Adrenal gland (tissue), 12 donors: ENCODE data around the gene SPOCK1. TPM values are rescaled to one million over a fixed set of nuclear protein-coding genes. Genes with fewer than 3 reads are reported as not detected.

Experiments used
- DNase-seq, 7 donors: peaks; one replicate each; pipeline ENCODE4 v3.0.0-alpha.2; 2019 to 2020
- H3K27ac ChIP-seq, 5 donors: fragments of 200-600 bp; sonication (generic) in 4 of 5; 1 replicate in 3 of 5; 2 replicates in 2 of 5; pipeline versions ENCODE4 v1.5.1 to v1.8.0; 2016 to 2020; ENCODE audit warnings: mild to moderate bottlenecking in 1 of 5
- H3K27me3 ChIP-seq: fragments of 200-600 bp; 2 replicates; pipeline ENCODE4 v1.8.0; 2021
- H3K36me3 ChIP-seq, 2 donors: fragments of 200-600 bp; replicated peaks in 1 of 2; 1 replicate in 1 of 2; 2 replicates in 1 of 2; pipeline versions ENCODE4 v1.5.1 to v1.8.0; 2018 to 2022
- H3K4me1 ChIP-seq, 2 donors: fragments of 200-600 bp; replicated peaks in 1 of 2; 1 replicate in 1 of 2; 2 replicates in 1 of 2; pipeline versions ENCODE4 v1.5.1 to v1.8.0; 2018 to 2021
- H3K4me3 ChIP-seq, 4 donors: fragments of 200-600 bp; sonication (generic) in 3 of 4; one replicate each; pipeline ENCODE4 v1.5.1; 2016 to 2018
- H3K9me3 ChIP-seq, 3 donors: fragments of 200-600 bp; sonication (generic) in 1 of 3; replicated peaks in 1 of 3; 1 replicate in 2 of 3; 2 replicates in 1 of 3; pipeline versions ENCODE4 v1.5.1 to v1.8.0; 2016 to 2021
- CTCF ChIP-seq, 6 experiments: fragments of 450-650 bp in 4 of 6; fragments of 200-600 bp in 2 of 6; sonication (generic) in 1 of 6; IDR thresholded peaks; 1 replicate in 5 of 6; 2 replicates in 1 of 6; pipeline versions ENCODE4 v1.5.1 to v1.8.0; 2016 to 2021; ENCODE audit warnings: antibody characterized with exemption in 6 of 6, mild to moderate bottlenecking in 2 of 6, moderate library complexity in 1 of 6
- POLR2A ChIP-seq, 2 donors: fragments of 450-650 bp; IDR thresholded peaks; one replicate each; pipeline ENCODE4 v1.6.1; 2017; ENCODE audit warnings: antibody characterized with exemption in 2 of 2, mild to moderate bottlenecking in 2 of 2, moderate library complexity in 1 of 2
- WGBS, 4 donors: extraction: QIAGEN DNeasy Blood & Tissue Kit in 2 of 4; methylation state at CpG; one replicate each; pipeline versions ENCODE4 v1.1.5 to v1.1.7; 2013 to 2017; 5-methylcytosine and 5-hydroxymethylcytosine counted together
- intact Hi-C, 2 donors: fragments of 100-400 bp; cut with DNase I; formaldehyde crosslinking; loops; one replicate each; pipeline versions ENCODE4 v1.14.1 to v1.15.0; 2022 to 2023
- polyA plus RNA-seq, 3 donors: library from polyadenylated mRNA; stranded (reverse); fragments of 200-250 nt in 2 of 3; fragments of 350-450 nt in 1 of 3; fragmentation: Illumina TruSeq in 1 of 3; extraction: RNeasy Lipid Tissue Mini Kit (QIAGEN cat#74804) in 1 of 3; gene quantifications; one replicate each; pipeline ENCODE4 v1.2.3, GENCODE V29; 2013 to 2014
- total RNA-seq, 9 donors: library from RNA; depleted of rRNA in 4 of 9; stranded (reverse); fragments of >200 nt in 4 of 9; fragments of 120-200 nt in 1 of 9; fragmentation: NEBNext Ultra II Directional in 1 of 9; extraction: Animal tissue kit (Norgen Biotek cat#: 25700) in 1 of 9; gene quantifications; one replicate each; pipeline versions ENCODE4 v1.1.0 to v1.2.4, GENCODE V29; 2013 to 2023
- donor health status: healthy with polysubstance abuse.
- donor health status: Bipolar disorder and iron deficiency.
- donor health status: DM: yes; HTN: yes; CAD: no.
- donor health status: DM: no; HTN: no; CAD: no.
- donor health status: DM: no; HTN: no; CAD: no.
- donor health status: DM: yes; HTN: yes; CAD: no.

The SPOCK1 gene
- total and polyA plus RNA-seq, 12 donors = 5.4 to 102 (median 55.6) TPM

GRCh38 chr5:137073189-137073588, 425.9 kb downstream of the SPOCK1 start:
- WGBS, 4 donors = 27 to 54% (median 38%) methylated on average over 3 of the region's 3 CpGs
- no peaks in the 10 kb centered on the region for H3K27me3 ChIP-seq
- no peaks in the 10 kb centered on the region for H3K9me3 ChIP-seq
- H3K36me3 ChIP-seq = no peaks in the 10 kb centered on the region
- peak in 3 of 7 donors; percentile 26 to 39 (median 34) for DNase-seq
- intact Hi-C loops = loop anchor here (10.0 kb wide), 2 partner anchors 152 to 268 kb away; no protein-coding TSS in a partner anchor
- H3K4me1 ChIP-seq = peaks cover 15 to 43% of the 10 kb centered on the region in 2 donors
- no peak overlapping the region for H3K4me3 ChIP-seq
- peak overlapping the region; percentile 31 to 95 (median 70) for H3K27ac ChIP-seq
- TF ChIP-seq CTCF (IDR thresholded peaks at IDR 0.05) = no peak

DNA sequence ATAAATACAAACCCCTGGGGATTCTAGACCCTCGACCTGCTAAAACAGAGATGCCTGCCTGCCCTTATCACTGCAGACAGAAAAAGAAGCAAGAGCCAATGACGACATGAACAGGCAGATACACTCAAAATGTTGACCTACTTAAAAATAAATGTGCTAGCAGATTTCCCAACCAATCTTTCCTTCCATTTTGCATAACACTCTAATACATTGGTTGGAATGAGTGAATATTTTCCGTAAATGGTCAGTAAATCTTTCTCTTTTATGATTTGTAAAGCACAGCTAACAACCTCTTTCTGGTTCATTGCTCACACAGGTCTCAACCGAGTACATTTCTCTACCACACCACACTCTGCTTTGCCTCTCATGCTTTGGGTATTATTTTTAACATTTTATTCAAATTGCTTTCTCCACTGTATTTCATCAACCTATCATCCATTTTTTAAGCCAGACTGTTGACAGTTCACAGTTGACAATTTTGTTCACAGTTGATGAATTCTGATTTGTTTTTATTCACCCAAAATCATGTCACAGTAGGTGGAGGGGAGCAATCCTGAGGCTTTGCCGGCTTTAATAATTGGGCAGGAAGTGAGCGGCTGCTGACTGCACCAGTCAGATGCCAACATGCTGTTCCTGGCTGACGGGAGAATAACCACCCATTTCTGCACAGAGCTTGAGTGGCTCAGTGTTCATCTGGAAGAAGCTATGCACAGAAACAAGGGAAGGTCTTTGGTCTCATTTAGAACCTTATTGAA, 426.6 kb downstream of the SPOCK1 start:
- DNase-seq = peak in 5 of 7 donors; percentile 38 to 66 (median 45)
- Histone ChIP-seq H3K27me3 (no peaks in the 10 kb centered on the region), H3K27ac (peak overlapping the region; percentile 31 to 95 (median 70)), H3K4me1 (peaks cover 15 to 42% of the 10 kb centered on the region in 2 donors), H3K36me3 (no peaks in the 10 kb centered on the region), H3K9me3 (no peaks in the 10 kb centered on the region), H3K4me3 (no peak overlapping the region)
- WGBS, 4 donors = 34 to 48% (median 48%) methylated on average over 7 of the region's 7 CpGs
- TF ChIP-seq CTCF (IDR thresholded peaks at IDR 0.05) = no peak
- no peak for TF ChIP-seq POLR2A (IDR thresholded peaks at IDR 0.05)
- intact Hi-C loops = loop anchor here (10.0 kb wide), 2 partner anchors 152 to 268 kb away; no protein-coding TSS in a partner anchor

DNA sequence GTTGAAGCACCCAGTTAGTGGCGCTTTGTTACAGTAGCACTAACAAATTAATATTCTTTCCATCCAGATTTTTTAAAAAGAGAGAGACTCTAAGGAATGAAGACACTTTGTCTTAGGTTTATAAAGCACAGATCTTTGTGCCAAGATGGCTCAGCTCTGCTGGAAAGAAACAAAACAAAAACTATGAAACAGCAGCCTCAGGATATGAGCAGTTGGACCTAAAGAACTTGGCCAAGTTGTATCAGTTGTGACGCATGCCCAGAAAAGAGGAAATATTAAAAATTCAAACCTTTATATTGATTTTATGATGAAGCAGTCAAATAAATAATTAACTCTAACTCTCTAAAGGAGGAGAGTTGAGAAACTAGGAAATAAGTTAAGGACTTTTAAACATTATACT, 427.2 kb downstream of the SPOCK1 start:
- no peaks in the 10 kb centered on the region for H3K9me3 ChIP-seq
- no peak overlapping the region for H3K4me3 ChIP-seq
- H3K27ac ChIP-seq = peak overlapping the region; percentile 45 to 95 (median 70)
- intact Hi-C loops = loop anchor here (10.0 kb wide), 2 partner anchors 153 to 267 kb away; no protein-coding TSS in a partner anchor
- no peak for TF ChIP-seq POLR2A (IDR thresholded peaks at IDR 0.05)
- TF ChIP-seq CTCF (IDR thresholded peaks at IDR 0.05) = no peak
- DNase-seq = no peak
- H3K36me3 ChIP-seq = no peaks in the 10 kb centered on the region
- 50 to 57% (median 53%) methylated on average over 2 of the region's 2 CpGs for WGBS, 4 donors
- H3K27me3 ChIP-seq = no peaks in the 10 kb centered on the region
- H3K4me1 ChIP-seq = peaks cover 15 to 41% of the 10 kb centered on the region in 2 donors

DNA sequence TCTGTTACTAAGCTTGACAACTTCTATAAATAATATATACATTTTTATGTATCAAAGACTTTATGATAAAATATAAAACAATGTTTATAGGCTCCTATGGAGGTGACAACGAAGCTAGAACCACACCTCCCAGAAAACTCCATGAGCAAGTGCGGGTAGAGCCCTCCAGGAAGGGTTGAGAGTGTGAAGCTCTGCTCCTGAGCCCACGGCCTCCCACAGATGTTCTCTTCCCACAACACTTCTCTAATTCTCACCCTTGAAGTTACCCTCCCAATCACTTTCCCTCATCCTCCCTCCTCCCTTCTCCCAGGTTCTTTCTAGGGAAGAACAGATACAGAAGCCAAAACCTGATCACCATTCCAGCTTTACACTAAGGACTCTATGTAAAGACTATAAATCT, 427.6 kb downstream of the SPOCK1 start:
- TF ChIP-seq CTCF (IDR thresholded peaks at IDR 0.05) = no peak
- no peaks in the 10 kb centered on the region for H3K9me3 ChIP-seq
- H3K4me1 ChIP-seq = peaks cover 15 to 41% of the 10 kb centered on the region in 2 donors
- 78 to 89% (median 84%) methylated on average over 3 of the region's 3 CpGs for WGBS, 4 donors
- H3K27ac ChIP-seq = peak overlapping the region; percentile 45 to 95 (median 70)
- H3K4me3 ChIP-seq = no peak overlapping the region
- intact Hi-C loops = loop anchor here (10.0 kb wide), 2 partner anchors 153 to 267 kb away; no protein-coding TSS in a partner anchor
- no peaks in the 10 kb centered on the region for H3K27me3 ChIP-seq
- H3K36me3 ChIP-seq = no peaks in the 10 kb centered on the region
- no peak for DNase-seq
